ENCODE measurements around the gene SPO11. TPM values are rescaled to one million over a fixed set of nuclear protein-coding genes. Genes with fewer than 3 reads are reported as not detected.

The SPO11 gene
- polyA plus RNA-seq, 1 donor, result not detected

DNA sequence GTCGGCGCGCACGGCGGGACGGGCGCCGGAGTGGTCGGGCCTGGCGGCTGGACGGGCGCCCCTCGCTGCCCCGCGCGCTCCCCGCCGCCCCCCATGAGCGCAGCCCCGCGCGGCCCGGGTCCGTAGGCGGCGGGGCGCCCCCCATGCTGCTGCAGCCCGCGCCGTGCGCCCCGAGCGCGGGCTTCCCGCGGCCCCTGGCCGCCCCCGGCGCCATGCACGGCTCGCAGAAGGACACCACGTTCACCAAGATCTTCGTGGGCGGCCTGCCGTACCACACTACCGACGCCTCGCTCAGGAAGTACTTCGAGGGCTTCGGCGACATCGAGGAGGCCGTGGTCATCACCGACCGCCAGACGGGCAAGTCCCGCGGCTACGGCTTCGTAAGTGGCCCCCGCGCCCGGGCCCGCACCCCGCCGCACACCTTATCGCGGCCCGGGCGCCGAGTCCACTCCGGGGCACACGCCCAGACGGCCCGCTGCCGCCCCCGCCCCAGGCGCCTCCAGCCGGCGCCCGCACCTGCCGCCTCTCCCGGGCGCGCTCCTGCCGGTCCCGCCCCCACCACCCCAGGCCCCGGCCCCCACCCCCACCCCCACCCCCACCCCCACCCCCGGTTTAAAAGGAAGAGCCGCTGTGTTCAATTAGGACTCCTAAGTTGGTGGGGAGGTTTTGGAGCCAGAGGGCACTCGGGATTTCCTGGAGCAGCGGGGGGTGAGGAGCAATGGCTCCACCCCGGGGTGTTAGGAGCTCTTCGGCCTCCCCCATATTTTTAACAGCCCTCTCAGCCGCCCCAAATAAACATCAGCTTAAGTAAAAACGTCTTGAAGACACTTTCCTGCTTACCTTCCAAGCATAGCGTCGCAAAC is 62.1 kb downstream of the SPO11 start:
- no peak for DNase-seq

DNA sequence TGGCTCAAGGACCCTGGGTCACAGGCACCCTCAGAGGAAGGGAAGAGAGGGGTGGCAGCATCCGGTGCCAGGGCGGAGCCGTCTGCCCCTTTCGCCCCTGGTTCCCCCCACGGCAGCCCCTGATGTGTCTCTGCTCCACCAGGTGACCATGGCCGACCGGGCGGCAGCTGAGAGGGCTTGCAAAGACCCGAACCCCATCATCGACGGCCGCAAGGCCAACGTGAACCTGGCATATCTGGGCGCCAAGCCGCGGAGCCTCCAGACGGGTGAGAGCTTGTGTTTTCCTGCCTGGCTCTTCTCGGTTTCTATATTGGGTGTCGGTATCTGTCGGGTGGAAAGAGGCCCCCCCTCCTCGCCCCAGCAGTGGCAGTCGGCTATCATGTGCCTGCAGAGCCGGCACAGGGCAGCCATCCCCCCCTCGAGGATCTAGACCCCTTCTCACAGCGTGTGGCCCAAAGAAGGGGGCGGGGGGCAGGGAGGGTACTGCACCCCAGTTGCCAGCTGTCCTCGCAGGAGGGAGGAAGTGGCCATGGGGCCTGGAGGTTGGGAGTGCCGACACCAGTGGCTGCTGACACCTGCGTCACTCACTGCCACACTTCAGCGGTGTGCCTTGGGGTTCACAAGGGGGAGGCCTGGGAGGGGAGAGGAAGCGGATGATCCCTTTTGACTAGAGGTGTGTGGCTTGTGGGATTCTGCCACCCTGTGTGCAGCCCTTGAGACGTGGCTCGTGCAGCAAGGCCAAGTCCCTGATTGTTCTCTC is 63.1 kb downstream of the SPO11 start:
- no peak for DNase-seq

Other genes starting within 250 kb of the SPO11 start
- gene BMP7, start 63.2 kb upstream of the SPO11 start, polyA plus RNA-seq (ENCODE audit: insufficient read length), result 62.4 TPM
- 66.4 TPM for gene RAE1, start 21.5 kb downstream of the SPO11 start, polyA plus RNA-seq (ENCODE audit: insufficient read length)
- 22.8 TPM for gene RBM38, start 61.6 kb downstream of the SPO11 start, polyA plus RNA-seq (ENCODE audit: insufficient read length)
- 2.8 TPM for gene CTCFL, start 195.3 kb downstream of the SPO11 start, polyA plus RNA-seq (ENCODE audit: insufficient read length)
- 17.2 TPM for gene PCK1, start 231.3 kb downstream of the SPO11 start, polyA plus RNA-seq (ENCODE audit: insufficient read length)